GM18907 (cell line): ENCODE data around the gene CDSN.

Experiments used
- ATAC-seq: cut with Tn5 transposase; IDR thresholded peaks from one replicate; pipeline ENCODE4 v1.9.1; 2021; ENCODE audit warnings: mild to moderate bottlenecking, moderate library complexity; ENCODE audit not compliant: unreplicated experiment

The CDSN gene

GRCh38 chr6:31116661-31117385 lies 3.4 kb downstream of the CDSN start:
- no peak for ATAC-seq

- no peak for ATAC-seq
Observed at GRCh38 chr6:31115941-31116560, 4.2 kb downstream of the CDSN start.

- ATAC-seq = no peak
Observed at GRCh38 chr6:31114970-31115849, 5.0 kb downstream of the CDSN start.

GRCh38 chr6:31114541-31114878 lies 5.7 kb downstream of the CDSN start, which contains the start of gene PSORS1C1:
TSS of gene PSORS1C1 (plus strand) at chr6:31114800. CDS start at chr6:31129633, 14,833 bp downstream.
- ATAC-seq = no peak

GRCh38 chr6:31113861-31114540 lies 6.2 kb downstream of the CDSN start:
- no peak for ATAC-seq

- ATAC-seq = no peak
Observed at GRCh38 chr6:31112478-31112877, 7.8 kb downstream of the CDSN start, which contains the start of gene C6orf15. TSS of gene C6orf15 (minus strand) at chr6:31112575. CDS start at chr6:31112555, 20 bp downstream.

GRCh38 chr6:31111712-31112111 lies 8.5 kb downstream of the CDSN start:
- ATAC-seq = no peak

- ATAC-seq = no peak
Observed at GRCh38 chr6:31110825-31111582, 9.2 kb downstream of the CDSN start.

GRCh38 chr6:31107052-31107451 lies 13.2 kb downstream of the CDSN start:
- no peak for ATAC-seq

GRCh38 chr6:31103136-31103535 lies 17.1 kb downstream of the CDSN start:
- ATAC-seq = no peak

GRCh38 chr6:31098449-31098938 lies 21.8 kb downstream of the CDSN start:
- ATAC-seq = no peak

GRCh38 chr6:31096656-31097055 lies 23.6 kb downstream of the CDSN start:
- no peak for ATAC-seq

GRCh38 chr6:31096215-31096614 lies 24.0 kb downstream of the CDSN start:
- no peak for ATAC-seq

- no peak for ATAC-seq
Observed at GRCh38 chr6:31094389-31094881, 25.8 kb downstream of the CDSN start.

- no peak for ATAC-seq
Observed at GRCh38 chr6:31092769-31093505, 27.3 kb downstream of the CDSN start.

GRCh38 chr6:31092238-31092637 lies 28.0 kb downstream of the CDSN start:
- no peak for ATAC-seq

- no peak for ATAC-seq
Observed at GRCh38 chr6:31091680-31092079, 28.6 kb downstream of the CDSN start.

GRCh38 chr6:31090973-31091364 lies 29.3 kb downstream of the CDSN start:
- ATAC-seq = no peak

GRCh38 chr6:31090275-31090972 lies 29.8 kb downstream of the CDSN start:
- ATAC-seq = no peak
